Measurements from ENCODE around the gene PSAPL1.

DNA sequence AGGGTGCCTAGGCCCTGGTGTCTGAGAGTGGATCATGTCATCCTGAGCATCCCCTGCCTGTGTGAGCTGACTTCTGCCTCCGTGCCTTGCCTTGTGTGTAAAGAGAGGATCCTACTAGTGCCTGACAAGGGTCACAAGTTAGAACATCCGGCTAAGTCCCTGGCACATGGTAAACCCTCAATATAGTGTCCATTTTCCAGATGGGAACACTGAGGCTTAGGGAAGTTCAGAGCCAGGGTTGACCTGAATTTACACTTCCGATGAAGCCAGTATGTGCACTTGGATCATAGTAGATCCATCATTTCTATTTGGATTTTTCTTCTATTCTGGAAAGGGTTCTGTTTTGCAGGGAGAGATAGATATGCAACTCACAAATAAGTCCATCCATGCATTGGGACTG is 12.5 kb upstream of the PSAPL1 start:
- TF ChIP-seq CTCF (IDR thresholded peaks at IDR 0.05): no peak
- TF ChIP-seq EP300 (IDR thresholded peaks at IDR 0.05): no peak
